MM.1S (cell line): ENCODE data around the gene C10orf53.
"Not testable (repeated sequence)": the region's sequence is repeated elsewhere in the genome, so short reads cannot be mapped to it uniquely, and the experiment has no call there.

ENCODE experiments used
- DNase-seq: peaks from one replicate; pipeline ENCODE4 v3.0.0-alpha.2; 2015
- H2AFZ ChIP-seq: fragments of 300-600 bp; sonication (generic); 2 replicates; pipeline ENCODE4 v1.6.0; 2016; ENCODE audit warnings: antibody characterized with exemption, low read length
- H3F3A ChIP-seq: fragments of 300-600 bp; sonication (generic); 2 replicates; pipeline ENCODE4 v1.6.1; 2016; ENCODE audit warnings: mild to moderate bottlenecking, antibody characterized with exemption, low read length, moderate library complexity, mixed read lengths; ENCODE audit not compliant: insufficient read depth
- H3K27ac ChIP-seq: fragments of 300-600 bp; sonication (generic); 2 replicates; pipeline ENCODE4 v1.5.1; 2016; ENCODE audit warnings: mild to moderate bottlenecking, low read length
- H3K27me3 ChIP-seq: fragments of 300-600 bp; sonication (generic); replicated peaks from 2 replicates; pipeline ENCODE4 v1.6.0; 2016; ENCODE audit warnings: low read length; ENCODE audit not compliant: insufficient read depth
- H3K36me3 ChIP-seq: fragments of 300-600 bp; sonication (generic); replicated peaks from 2 replicates; pipeline ENCODE4 v1.6.1; 2016; ENCODE audit warnings: mild to moderate bottlenecking, low read length, mixed read lengths; ENCODE audit not compliant: insufficient read depth
- H3K4me1 ChIP-seq: fragments of 300-600 bp; sonication (generic); 2 replicates; pipeline ENCODE4 v1.6.1; 2016; ENCODE audit warnings: low read length, mixed read lengths
- H3K4me2 ChIP-seq: fragments of 300-600 bp; sonication (generic); 2 replicates; pipeline ENCODE4 v1.6.0; 2016; ENCODE audit warnings: low read depth, low read length
- H3K4me3 ChIP-seq: fragments of 300-600 bp; sonication (generic); 2 replicates; pipeline ENCODE4 v1.5.1; 2016; ENCODE audit warnings: low read length, mixed read lengths
- H3K79me2 ChIP-seq: fragments of 300-600 bp; sonication (generic); 2 replicates; pipeline ENCODE4 v1.6.1; 2016; ENCODE audit warnings: mixed run types, low read length, mixed read lengths
- H3K9ac ChIP-seq: fragments of 300-600 bp; sonication (generic); 2 replicates; pipeline ENCODE4 v1.6.1; 2016; ENCODE audit warnings: low read length, mixed read lengths
- H3K9me2 ChIP-seq: fragments of 300-600 bp; sonication (generic); replicated peaks from 2 replicates; pipeline ENCODE4 v1.6.1; 2016; ENCODE audit warnings: mild to moderate bottlenecking, low read length, mixed read lengths; ENCODE audit not compliant: insufficient read depth
- H3K9me3 ChIP-seq: fragments of 300-600 bp; sonication (generic); replicated peaks from 2 replicates; pipeline ENCODE4 v1.6.1; 2016; ENCODE audit warnings: mild to moderate bottlenecking, low read length, mixed read lengths; ENCODE audit not compliant: insufficient read depth
- H4K20me1 ChIP-seq: fragments of 300-600 bp; sonication (generic); 2 replicates; pipeline ENCODE4 v1.6.1; 2016; ENCODE audit warnings: mild to moderate bottlenecking, low read length, moderate library complexity, mixed read lengths; ENCODE audit not compliant: insufficient read depth
- CTCF ChIP-seq: fragments of 300-600 bp; sonication (generic); IDR thresholded peaks from 2 replicates; pipeline ENCODE4 v1.5.1; 2016; ENCODE audit warnings: antibody characterized with exemption, low read length, mixed read lengths
- EZH2 ChIP-seq: fragments of 300-600 bp; sonication (generic); optimal IDR thresholded peaks from 2 replicates; pipeline ENCODE3; 2017; ENCODE audit warnings: low read depth, mild to moderate bottlenecking, antibody characterized with exemption, low read length, mixed read lengths
- EZH2phosphoT487 ChIP-seq: fragments of 300-600 bp; sonication (generic); IDR thresholded peaks from 2 replicates; pipeline ENCODE4 v1.6.1; 2018; ENCODE audit warnings: antibody characterized with exemption, low read length

Gene C10orf53

DNA sequence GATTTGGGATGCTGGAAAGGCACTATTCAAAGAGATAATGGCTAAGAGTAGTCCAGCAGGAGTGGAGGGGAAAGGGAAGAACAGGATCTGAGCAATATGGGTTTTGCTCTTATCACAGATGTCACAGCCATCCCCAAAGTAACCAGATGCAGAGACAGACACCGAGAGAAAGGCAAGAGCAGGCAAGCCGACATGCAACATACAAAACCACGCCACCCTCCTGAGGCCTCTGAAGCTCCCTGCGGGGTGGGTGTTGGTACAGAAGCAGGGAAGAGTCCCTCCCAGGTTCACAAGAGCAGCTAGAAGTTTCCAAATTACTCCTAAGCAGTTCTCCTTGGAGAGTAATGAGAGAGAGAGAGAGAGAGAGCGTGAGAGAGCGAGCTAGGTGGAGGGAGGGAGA is 10.8 kb upstream of the C10orf53 start:
- Histone ChIP-seq H3K9me3 (no peaks in the 10 kb centered on the region), H3K4me3 (no peak overlapping the region), H4K20me1 (no peaks in the 10 kb centered on the region), H2AFZ (no peak overlapping the region), H3K9me2 (no peaks in the 10 kb centered on the region), H3K9ac (no peak overlapping the region), H3K4me2 (no peak overlapping the region), H3K27ac (no peak overlapping the region), H3K36me3 (no peaks in the 10 kb centered on the region), H3K4me1 (no peaks in the 10 kb centered on the region), H3K27me3 (no peaks in the 10 kb centered on the region), H3K79me2 (no peaks in the 10 kb centered on the region), H3F3A (no peaks in the 10 kb centered on the region)
- no peak for DNase-seq
- no peak for TF ChIP-seq EZH2phosphoT487
- TF ChIP-seq CTCF: no peak
- TF ChIP-seq EZH2: no peak

DNA sequence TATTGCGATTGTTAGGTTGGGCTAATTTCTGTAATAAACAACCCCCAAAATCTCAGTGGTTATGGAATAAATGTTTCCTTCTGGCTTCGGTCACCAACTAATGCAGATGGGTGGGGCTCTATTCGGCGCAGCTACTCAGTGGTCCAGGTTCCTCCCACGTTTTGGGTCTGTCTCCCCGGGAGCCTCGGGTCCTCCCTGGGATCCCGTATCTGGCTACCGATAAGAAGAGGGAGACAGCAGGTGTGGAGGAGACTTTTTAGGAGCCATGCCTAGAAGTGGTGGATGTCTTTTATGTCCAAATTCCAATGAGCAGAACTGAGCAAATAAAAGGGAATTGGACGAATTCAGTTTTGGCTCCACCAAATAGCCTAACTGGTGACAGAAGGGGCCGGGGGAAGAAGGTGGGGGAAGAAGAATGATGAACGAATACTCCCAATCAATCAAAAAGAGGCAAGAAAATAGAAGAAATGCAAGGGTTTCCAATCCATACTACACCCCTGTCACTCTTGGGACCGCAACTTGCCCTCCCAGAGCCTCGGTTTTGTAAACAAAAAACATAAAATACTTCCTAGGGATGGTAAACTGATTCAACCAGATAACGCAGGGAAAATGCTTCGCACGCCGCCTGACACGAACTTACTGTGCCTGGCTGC is 498 bp upstream of the C10orf53 start:
- H3K9me3 ChIP-seq: no peaks in the 10 kb centered on the region
- no peaks in the 10 kb centered on the region for H3K9me2 ChIP-seq
- no peaks in the 10 kb centered on the region for H4K20me1 ChIP-seq
- no peak overlapping the region for H3K4me2 ChIP-seq
- no peak overlapping the region for H2AFZ ChIP-seq
- no peaks in the 10 kb centered on the region for H3K36me3 ChIP-seq
- H3F3A ChIP-seq: no peaks in the 10 kb centered on the region
- H3K27me3 ChIP-seq: no peaks in the 10 kb centered on the region
- no peak for DNase-seq
- H3K4me1 ChIP-seq: no peaks in the 10 kb centered on the region
- no peak for TF ChIP-seq EZH2phosphoT487
- TF ChIP-seq CTCF: no peak
- no peak for TF ChIP-seq EZH2
- no peak overlapping the region for H3K27ac ChIP-seq
- no peak overlapping the region for H3K4me3 ChIP-seq
- no peaks in the 10 kb centered on the region for H3K79me2 ChIP-seq
- H3K9ac ChIP-seq: no peak overlapping the region

DNA sequence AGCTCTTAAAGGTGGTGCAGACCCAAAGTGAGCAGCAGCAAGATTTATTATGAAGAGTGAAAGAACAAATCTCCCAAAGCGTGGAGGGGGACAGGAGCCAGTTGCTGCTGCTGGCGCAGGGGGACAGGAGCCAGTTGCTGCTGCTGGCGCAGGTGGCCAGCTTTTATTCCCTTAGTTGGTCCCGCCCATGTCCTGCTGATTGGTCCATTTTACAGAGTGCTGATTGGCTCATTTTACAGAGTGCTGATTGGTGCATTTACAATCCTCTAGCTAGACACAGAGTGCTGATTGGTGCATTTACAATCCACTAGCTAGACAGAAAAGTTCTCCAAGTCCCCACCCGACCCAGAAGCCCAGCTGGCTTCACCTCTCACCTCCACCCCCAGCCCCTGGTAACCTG is 3.0 kb downstream of the C10orf53 start:
- H3F3A ChIP-seq, H3K9ac ChIP-seq, H3K4me2 ChIP-seq, H3K79me2 ChIP-seq, H2AFZ ChIP-seq, DNase-seq, H4K20me1 ChIP-seq, H3K36me3 ChIP-seq, H3K4me3 ChIP-seq, H3K9me3 ChIP-seq, H3K4me1 ChIP-seq, H3K27me3 ChIP-seq, H3K9me2 ChIP-seq, H3K27ac ChIP-seq: not testable (repeated sequence)

DNA sequence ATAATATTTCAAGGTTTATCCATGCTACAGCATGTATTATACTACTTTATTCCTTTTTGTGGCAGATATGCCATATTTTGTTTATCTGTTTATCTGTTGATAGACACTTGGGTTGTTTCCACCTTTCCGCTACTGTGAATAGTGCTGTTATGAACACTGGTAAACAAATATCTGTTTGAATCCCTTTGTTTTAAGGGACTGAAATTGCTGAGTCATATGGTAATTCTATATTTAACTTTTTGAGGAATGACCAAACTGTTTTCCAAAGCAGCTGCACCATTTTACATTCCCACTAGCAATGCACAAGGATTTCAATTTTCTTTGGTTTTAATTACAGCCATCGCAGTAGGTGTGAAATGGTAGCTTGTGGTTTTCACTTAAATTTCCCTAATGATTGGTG is 3.4 kb downstream of the C10orf53 start:
- no peak overlapping the region for H3K27ac ChIP-seq
- TF ChIP-seq CTCF (no peak), EZH2phosphoT487 (no peak)
- no peak for DNase-seq
- H3K4me2 ChIP-seq: no peak overlapping the region
- no peaks in the 10 kb centered on the region for H3K9me2 ChIP-seq
- H3K9me3 ChIP-seq: no peaks in the 10 kb centered on the region
- no peaks in the 10 kb centered on the region for H4K20me1 ChIP-seq
- no peaks in the 10 kb centered on the region for H3K4me1 ChIP-seq
- H3K27me3 ChIP-seq: no peaks in the 10 kb centered on the region
- H3K4me3 ChIP-seq: no peak overlapping the region
- no peaks in the 10 kb centered on the region for H3K79me2 ChIP-seq
- no peaks in the 10 kb centered on the region for H3F3A ChIP-seq
- no peak overlapping the region for H3K9ac ChIP-seq
- no peak overlapping the region for H2AFZ ChIP-seq
- H3K36me3 ChIP-seq: no peaks in the 10 kb centered on the region
